ENCODE results near the gene NUP205.

GRCh38 chr7:135558881-135559280 is 1.2 kb downstream of the NUP205 start:
- TF ChIP-seq, protein P1, sequence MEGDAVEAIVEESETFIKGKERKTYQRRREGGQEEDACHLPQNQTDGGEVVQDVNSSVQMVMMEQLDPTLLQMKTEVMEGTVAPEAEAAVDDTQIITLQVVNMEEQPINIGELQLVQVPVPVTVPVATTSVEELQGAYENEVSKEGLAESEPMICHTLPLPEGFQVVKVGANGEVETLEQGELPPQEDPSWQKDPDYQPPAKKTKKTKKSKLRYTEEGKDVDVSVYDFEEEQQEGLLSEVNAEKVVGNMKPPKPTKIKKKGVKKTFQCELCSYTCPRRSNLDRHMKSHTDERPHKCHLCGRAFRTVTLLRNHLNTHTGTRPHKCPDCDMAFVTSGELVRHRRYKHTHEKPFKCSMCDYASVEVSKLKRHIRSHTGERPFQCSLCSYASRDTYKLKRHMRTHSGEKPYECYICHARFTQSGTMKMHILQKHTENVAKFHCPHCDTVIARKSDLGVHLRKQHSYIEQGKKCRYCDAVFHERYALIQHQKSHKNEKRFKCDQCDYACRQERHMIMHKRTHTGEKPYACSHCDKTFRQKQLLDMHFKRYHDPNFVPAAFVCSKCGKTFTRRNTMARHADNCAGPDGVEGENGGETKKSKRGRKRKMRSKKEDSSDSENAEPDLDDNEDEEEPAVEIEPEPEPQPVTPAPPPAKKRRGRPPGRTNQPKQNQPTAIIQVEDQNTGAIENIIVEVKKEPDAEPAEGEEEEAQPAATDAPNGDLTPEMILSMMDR (IDR thresholded peaks at IDR 0.05), result no peak
- no peak for TF ChIP-seq POLR2A (IDR thresholded peaks at IDR 0.05)
